ENCODE data around the gene TNK1. TPM values are rescaled to one million over a fixed set of nuclear protein-coding genes. Genes with fewer than 3 reads are reported as not detected.

TNK1 gene
- total and polyA plus RNA-seq, 9 of the 15 experiments (the other 6 are each of a cell fraction or from before 2014, with no cell fraction given) = 0.28 to 5.2 (median 2.1) TPM

GRCh38 chr17:7435676-7436555 is 55.0 kb downstream of the TNK1 start (continued):
- TF ChIP-seq IRF1 (CRISPR knock-in tag; IDR thresholded peaks at IDR 0.05; ENCODE audit: borderline replicate concordance) = no peak
- TF ChIP-seq RBM22 (IDR thresholded peaks at IDR 0.05; ENCODE audit: low read depth, low read length, poor library complexity, severe bottlenecking) = no peak
- TF ChIP-seq CEBPB (tag; IDR thresholded peaks at IDR 0.05) = no peak
- TF ChIP-seq HDGF (IDR thresholded peaks at IDR 0.05) = no peak
- TF ChIP-seq MAZ (CRISPR knock-in tag; conservative IDR thresholded peaks at IDR 0.05 in 1 of 2, IDR thresholded peaks at IDR 0.05 in 1 of 2) = peak in 1 of 2 experiments; percentile 50; a peak in 1 of 4 replicates
- TF ChIP-seq ZNF165 (CRISPR knock-in tag; IDR thresholded peaks at IDR 0.05; ENCODE audit: borderline replicate concordance) = no peak
- TF ChIP-seq ZSCAN32 (CRISPR knock-in tag; IDR thresholded peaks at IDR 0.05) = no peak
- no peak for TF ChIP-seq MBD1 (CRISPR knock-in tag; IDR thresholded peaks at IDR 0.05)
- no peak for TF ChIP-seq ZKSCAN8 (CRISPR knock-in tag; IDR thresholded peaks at IDR 0.05)
- no peak for TF ChIP-seq SMAD2 (IDR thresholded peaks at IDR 0.05; ENCODE audit: low read depth, low read length)
- TF ChIP-seq FOXJ3 (CRISPR knock-in tag; IDR thresholded peaks at IDR 0.05) = no peak
- no peak for TF ChIP-seq TCF7 (IDR thresholded peaks at IDR 0.05; ENCODE audit: borderline replicate concordance)
- no peak for TF ChIP-seq ZBTB34 (CRISPR knock-in tag; IDR thresholded peaks at IDR 0.05)
- no peak for TF ChIP-seq TCF15 (CRISPR knock-in tag; IDR thresholded peaks at IDR 0.05)
- no peak for TF ChIP-seq RBM39 (optimal IDR thresholded peaks at IDR 0.05; ENCODE audit: low read depth, low read length)
- TF ChIP-seq NELFE (IDR thresholded peaks at IDR 0.05; ENCODE audit: insufficient read depth, insufficient read length) = no peak
- TF ChIP-seq CREB3L1 (IDR thresholded peaks at IDR 0.05; ENCODE audit: borderline replicate concordance, low read depth) = no peak
- no peak for TF ChIP-seq E2F4 (CRISPR knock-in tag; IDR thresholded peaks at IDR 0.05; ENCODE audit: low read depth)
- no peak for TF ChIP-seq NFYB (IDR thresholded peaks at IDR 0.05; ENCODE audit: extremely low read depth, insufficient read length)
- TF ChIP-seq SIN3A (IDR thresholded peaks at IDR 0.05; ENCODE audit: borderline replicate concordance in 2 of 2, control insufficient read depth in 1 of 2, low read depth in 2 of 2, low read length in 2 of 2) = peak in 1 of 2 experiments; percentile 59; a peak in 1 of 4 replicates
